ENCODE results near the gene ADISSP. TPM values are rescaled to one million over a fixed set of nuclear protein-coding genes. Genes with fewer than 3 reads are reported as not detected.

ADISSP gene
- total and polyA plus RNA-seq, 2 experiments from 2014 or later: 86.6 to 126 TPM

DNA sequence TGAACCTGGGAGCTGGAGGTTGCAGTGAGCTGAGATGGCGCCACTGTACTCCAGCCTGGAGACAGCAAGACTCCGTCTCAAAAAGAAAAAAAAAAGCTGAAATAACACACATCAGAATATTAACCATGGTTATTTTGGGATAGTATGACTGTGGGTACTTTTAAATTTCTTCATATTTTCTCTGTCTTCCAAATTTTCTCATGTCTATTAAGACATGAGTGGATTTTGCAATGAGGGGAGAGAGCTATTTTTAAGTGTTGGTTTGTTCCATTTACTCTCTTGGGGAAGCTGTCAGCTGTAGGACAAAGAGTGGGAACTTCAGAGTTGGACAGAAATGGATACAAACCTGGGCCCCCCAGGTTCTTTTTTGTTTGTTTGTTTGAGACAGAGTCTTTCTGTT, 10.3 kb downstream of the ADISSP start:
- no peak for DNase-seq (ENCODE audit: low spot score)
- Mint-ChIP-seq H3K36me3 (ENCODE audit: low read depth) (peaks cover 22% of the 10 kb centered on the region), H3K9me3 (no peaks in the 10 kb centered on the region), H3K4me3 (no peak overlapping the region), H3K4me1 (peaks cover 7% of the 10 kb centered on the region), H3K27me3 (ENCODE audit: insufficient read depth, low read depth, poor library complexity) (peaks cover 20% of the 10 kb centered on the region), H3K27ac (no peak overlapping the region)
- no peak overlapping the region for H3K4me2 ChIP-seq
- peaks cover 18% of the 10 kb centered on the region for H4K20me1 ChIP-seq (replicated peaks; ENCODE audit: insufficient read depth)
- H3K4me3 ChIP-seq: no peak overlapping the region
- no peak overlapping the region for H3K27ac ChIP-seq (ENCODE audit: low read depth)
- no peaks in the 10 kb centered on the region for H3K9me2 ChIP-seq (ENCODE audit: insufficient read depth)
- H3K4me1 ChIP-seq (ENCODE audit: insufficient read depth): peaks cover 17% of the 10 kb centered on the region
- peaks cover 7% of the 10 kb centered on the region for H3F3A ChIP-seq (replicated peaks; ENCODE audit: low read depth)
- peaks cover 7% of the 10 kb centered on the region; the same call in 1 of the 2 replicates for H3K36me3 ChIP-seq (ENCODE audit: insufficient read depth)
- H2AFZ ChIP-seq: no peak overlapping the region
- TF ChIP-seq EZH2phosphoT487 (IDR thresholded peaks at IDR 0.05; ENCODE audit: unreplicated experiment) (no peak), STAT1 (IDR thresholded peaks at IDR 0.05; ENCODE audit: unreplicated experiment) (no peak)
- TF ChIP-seq, protein P1, sequence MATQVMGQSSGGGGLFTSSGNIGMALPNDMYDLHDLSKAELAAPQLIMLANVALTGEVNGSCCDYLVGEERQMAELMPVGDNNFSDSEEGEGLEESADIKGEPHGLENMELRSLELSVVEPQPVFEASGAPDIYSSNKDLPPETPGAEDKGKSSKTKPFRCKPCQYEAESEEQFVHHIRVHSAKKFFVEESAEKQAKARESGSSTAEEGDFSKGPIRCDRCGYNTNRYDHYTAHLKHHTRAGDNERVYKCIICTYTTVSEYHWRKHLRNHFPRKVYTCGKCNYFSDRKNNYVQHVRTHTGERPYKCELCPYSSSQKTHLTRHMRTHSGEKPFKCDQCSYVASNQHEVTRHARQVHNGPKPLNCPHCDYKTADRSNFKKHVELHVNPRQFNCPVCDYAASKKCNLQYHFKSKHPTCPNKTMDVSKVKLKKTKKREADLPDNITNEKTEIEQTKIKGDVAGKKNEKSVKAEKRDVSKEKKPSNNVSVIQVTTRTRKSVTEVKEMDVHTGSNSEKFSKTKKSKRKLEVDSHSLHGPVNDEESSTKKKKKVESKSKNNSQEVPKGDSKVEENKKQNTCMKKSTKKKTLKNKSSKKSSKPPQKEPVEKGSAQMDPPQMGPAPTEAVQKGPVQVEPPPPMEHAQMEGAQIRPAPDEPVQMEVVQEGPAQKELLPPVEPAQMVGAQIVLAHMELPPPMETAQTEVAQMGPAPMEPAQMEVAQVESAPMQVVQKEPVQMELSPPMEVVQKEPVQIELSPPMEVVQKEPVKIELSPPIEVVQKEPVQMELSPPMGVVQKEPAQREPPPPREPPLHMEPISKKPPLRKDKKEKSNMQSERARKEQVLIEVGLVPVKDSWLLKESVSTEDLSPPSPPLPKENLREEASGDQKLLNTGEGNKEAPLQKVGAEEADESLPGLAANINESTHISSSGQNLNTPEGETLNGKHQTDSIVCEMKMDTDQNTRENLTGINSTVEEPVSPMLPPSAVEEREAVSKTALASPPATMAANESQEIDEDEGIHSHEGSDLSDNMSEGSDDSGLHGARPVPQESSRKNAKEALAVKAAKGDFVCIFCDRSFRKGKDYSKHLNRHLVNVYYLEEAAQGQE (IDR thresholded peaks at IDR 0.05; ENCODE audit: unreplicated experiment): no peak
- H3K27me3 ChIP-seq (ENCODE audit: insufficient read depth): no peaks in the 10 kb centered on the region
- peaks cover 12% of the 10 kb centered on the region; the same call in 1 of the 2 replicates for H3K79me2 ChIP-seq (replicated peaks; ENCODE audit: insufficient read depth)
- no peak for ATAC-seq

DNA sequence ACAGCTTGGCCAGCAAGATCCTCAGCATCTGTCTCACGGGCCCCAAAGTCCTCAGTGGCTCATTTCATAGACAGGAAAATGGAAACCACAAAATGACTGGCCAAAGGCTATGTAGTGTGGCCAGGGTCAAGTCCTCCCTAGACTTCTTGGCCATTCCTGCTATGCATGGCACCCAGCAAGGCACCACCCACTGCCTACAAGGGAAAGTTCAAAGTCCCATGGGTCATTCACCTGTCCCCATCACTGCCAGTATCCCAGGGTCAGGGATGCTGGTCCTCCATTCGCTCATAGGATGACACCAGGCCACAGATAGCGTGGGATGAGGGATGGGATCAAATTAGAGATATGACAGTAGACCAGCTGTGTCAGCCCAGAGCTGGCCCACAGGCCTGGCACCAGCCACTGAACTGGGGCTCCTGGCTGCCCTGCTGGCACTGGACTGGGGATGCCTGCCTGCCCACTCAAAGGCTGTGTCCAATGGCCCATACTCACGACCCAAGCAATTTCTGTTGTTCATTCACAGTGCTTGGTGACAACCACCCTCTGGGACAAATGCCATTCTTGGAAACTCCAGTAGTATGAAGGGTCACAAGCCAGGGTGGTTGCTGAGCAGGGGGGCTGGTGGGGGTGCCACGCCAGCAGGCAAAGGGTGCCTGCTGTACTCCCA, 11.6 kb downstream of the ADISSP start:
- peaks cover 10% of the 10 kb centered on the region for H3F3A ChIP-seq (replicated peaks; ENCODE audit: low read depth)
- TF ChIP-seq EZH2phosphoT487 (IDR thresholded peaks at IDR 0.05; ENCODE audit: unreplicated experiment) (no peak), CREB1 (CRISPR knock-in tag; IDR thresholded peaks at IDR 0.05; ENCODE audit: low read depth) (no peak), ZNF114 (CRISPR knock-in tag; IDR thresholded peaks at IDR 0.05) (no peak), NANOG (IDR thresholded peaks at IDR 0.05; ENCODE audit: borderline replicate concordance) (no peak), ZNF331 (CRISPR knock-in tag; IDR thresholded peaks at IDR 0.05; ENCODE audit: low read depth) (no peak), STAT1 (IDR thresholded peaks at IDR 0.05; ENCODE audit: unreplicated experiment) (no peak), POLR2AphosphoS5 (IDR thresholded peaks at IDR 0.05; ENCODE audit: low read depth) (no peak), EZH2 (IDR thresholded peaks at IDR 0.05; ENCODE audit: low read depth, unreplicated experiment) (no peak)
- TF ChIP-seq, protein P2, sequence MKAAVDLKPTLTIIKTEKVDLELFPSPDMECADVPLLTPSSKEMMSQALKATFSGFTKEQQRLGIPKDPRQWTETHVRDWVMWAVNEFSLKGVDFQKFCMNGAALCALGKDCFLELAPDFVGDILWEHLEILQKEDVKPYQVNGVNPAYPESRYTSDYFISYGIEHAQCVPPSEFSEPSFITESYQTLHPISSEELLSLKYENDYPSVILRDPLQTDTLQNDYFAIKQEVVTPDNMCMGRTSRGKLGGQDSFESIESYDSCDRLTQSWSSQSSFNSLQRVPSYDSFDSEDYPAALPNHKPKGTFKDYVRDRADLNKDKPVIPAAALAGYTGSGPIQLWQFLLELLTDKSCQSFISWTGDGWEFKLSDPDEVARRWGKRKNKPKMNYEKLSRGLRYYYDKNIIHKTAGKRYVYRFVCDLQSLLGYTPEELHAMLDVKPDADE (IDR thresholded peaks at IDR 0.05): no peak
- TF ChIP-seq, protein P3, sequence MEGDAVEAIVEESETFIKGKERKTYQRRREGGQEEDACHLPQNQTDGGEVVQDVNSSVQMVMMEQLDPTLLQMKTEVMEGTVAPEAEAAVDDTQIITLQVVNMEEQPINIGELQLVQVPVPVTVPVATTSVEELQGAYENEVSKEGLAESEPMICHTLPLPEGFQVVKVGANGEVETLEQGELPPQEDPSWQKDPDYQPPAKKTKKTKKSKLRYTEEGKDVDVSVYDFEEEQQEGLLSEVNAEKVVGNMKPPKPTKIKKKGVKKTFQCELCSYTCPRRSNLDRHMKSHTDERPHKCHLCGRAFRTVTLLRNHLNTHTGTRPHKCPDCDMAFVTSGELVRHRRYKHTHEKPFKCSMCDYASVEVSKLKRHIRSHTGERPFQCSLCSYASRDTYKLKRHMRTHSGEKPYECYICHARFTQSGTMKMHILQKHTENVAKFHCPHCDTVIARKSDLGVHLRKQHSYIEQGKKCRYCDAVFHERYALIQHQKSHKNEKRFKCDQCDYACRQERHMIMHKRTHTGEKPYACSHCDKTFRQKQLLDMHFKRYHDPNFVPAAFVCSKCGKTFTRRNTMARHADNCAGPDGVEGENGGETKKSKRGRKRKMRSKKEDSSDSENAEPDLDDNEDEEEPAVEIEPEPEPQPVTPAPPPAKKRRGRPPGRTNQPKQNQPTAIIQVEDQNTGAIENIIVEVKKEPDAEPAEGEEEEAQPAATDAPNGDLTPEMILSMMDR (conservative IDR thresholded peaks at IDR 0.05; ENCODE audit: low read depth in 2 of 2): no peak

More for the DNA sequence above, 11.6 kb downstream of the ADISSP start:
- H3K36me3 ChIP-seq (ENCODE audit: insufficient read depth): peaks cover 7% of the 10 kb centered on the region; the same call in 1 of the 2 replicates
- peaks cover under 1% of the 10 kb centered on the region; the same call in 1 of the 3 replicates for H3K9me3 Mint-ChIP-seq
- peaks cover 12% of the 10 kb centered on the region for H3K4me1 ChIP-seq (ENCODE audit: insufficient read depth)
- H3K27ac ChIP-seq (ENCODE audit: low read depth): no peak overlapping the region
- peaks cover 15% of the 10 kb centered on the region for H3K36me3 Mint-ChIP-seq (ENCODE audit: low read depth)
- no peak overlapping the region for H3K4me2 ChIP-seq
- H3K4me1 Mint-ChIP-seq: peaks cover 11% of the 10 kb centered on the region
- H3K27me3 Mint-ChIP-seq (ENCODE audit: insufficient read depth, low read depth, poor library complexity): peaks cover 24% of the 10 kb centered on the region
- DNase-seq (ENCODE audit: low spot score) (no peak), ATAC-seq (no peak)
- no peak overlapping the region for H2AFZ ChIP-seq
- no peaks in the 10 kb centered on the region for H3K9me2 ChIP-seq (ENCODE audit: insufficient read depth)
- no peak overlapping the region for H3K4me3 ChIP-seq
- H3K27ac Mint-ChIP-seq: no peak overlapping the region
- no peak overlapping the region for H3K4me3 Mint-ChIP-seq
- H3K27me3 ChIP-seq (ENCODE audit: insufficient read depth): peaks cover 6% of the 10 kb centered on the region
- H3K79me2 ChIP-seq (replicated peaks; ENCODE audit: insufficient read depth): peaks cover under 1% of the 10 kb centered on the region; the same call in 1 of the 2 replicates
- peaks cover 20% of the 10 kb centered on the region for H4K20me1 ChIP-seq (replicated peaks; ENCODE audit: insufficient read depth)

Data from GM23338 (cell line).